H9 (cell line): ENCODE results near the gene CUL4A. TPM values are rescaled to one million over a fixed set of nuclear protein-coding genes. Genes with fewer than 3 reads are reported as not detected.

ENCODE experiments used
- DNase-seq: peaks from one replicate; pipeline ENCODE4 v3.0.0-alpha.2; 2017
- H2AFZ ChIP-seq: one replicate; pipeline ENCODE4 v1.6.1; 2013; ENCODE audit warnings: mild to moderate bottlenecking, low read length, control low read depth, moderate library complexity
- H2AK5ac ChIP-seq: 2 replicates; pipeline ENCODE4 v1.6.1; 2013; ENCODE audit warnings: low read length, control low read depth, mixed read lengths; ENCODE audit not compliant: insufficient read length
- H2BK120ac ChIP-seq: one replicate; pipeline ENCODE4 v1.6.1; 2013; ENCODE audit warnings: low read depth, mild to moderate bottlenecking, low read length, control low read depth, inconsistent platforms; ENCODE audit not compliant: poor library complexity, severe bottlenecking
- H2BK12ac ChIP-seq: 2 replicates; pipeline ENCODE4 v1.6.1; 2013; ENCODE audit warnings: low read length, control low read depth, mixed read lengths, low read depth; ENCODE audit not compliant: insufficient read length
- H2BK15ac ChIP-seq: 2 replicates; pipeline ENCODE4 v1.6.1; 2013; ENCODE audit warnings: low read depth, low read length, control low read depth
- H2BK20ac ChIP-seq: one replicate; pipeline ENCODE4 v1.6.1; 2013; ENCODE audit warnings: low read depth, mild to moderate bottlenecking, low read length, control low read depth, inconsistent platforms; ENCODE audit not compliant: poor library complexity, severe bottlenecking
- H2BK5ac ChIP-seq: 2 replicates; pipeline ENCODE4 v1.6.1; 2013; ENCODE audit warnings: low read length, control low read depth, mixed read lengths; ENCODE audit not compliant: insufficient read length
- H3K14ac ChIP-seq: 2 replicates; pipeline ENCODE4 v1.6.1; 2013; ENCODE audit warnings: low read length, control low read depth; ENCODE audit not compliant: insufficient read depth
- H3K18ac ChIP-seq: 2 replicates; pipeline ENCODE4 v1.6.1; 2013; ENCODE audit warnings: low read depth, mild to moderate bottlenecking, mixed read lengths, low read length, control low read depth; ENCODE audit not compliant: insufficient read length
- H3K23ac ChIP-seq: 2 replicates; pipeline ENCODE4 v1.6.1; 2013; ENCODE audit warnings: low read length, control low read depth, mixed read lengths, low read depth; ENCODE audit not compliant: insufficient read length
- H3K23me2 ChIP-seq: 2 replicates; pipeline ENCODE4 v1.6.1; 2013; ENCODE audit warnings: low read depth, mild to moderate bottlenecking, mixed read lengths, low read length, control low read depth; ENCODE audit not compliant: insufficient read length, poor library complexity, severe bottlenecking
- H3K27ac ChIP-seq: 2 replicates; pipeline ENCODE4 v1.5.1; 2013; ENCODE audit warnings: low read length, control low read depth, mixed read lengths, low read depth; ENCODE audit not compliant: insufficient read length
- H3K27me3 ChIP-seq: 2 replicates; pipeline ENCODE4 v1.6.1; 2013; ENCODE audit warnings: low read length, control low read depth, inconsistent platforms; ENCODE audit not compliant: insufficient read depth
- H3K4ac ChIP-seq: 2 replicates; pipeline ENCODE4 v1.6.1; 2013; ENCODE audit warnings: low read depth, mild to moderate bottlenecking, control low read depth, inconsistent platforms, low read length, moderate library complexity
- H3K4me1 ChIP-seq: 2 replicates; pipeline ENCODE4 v1.6.1; 2013; ENCODE audit warnings: low read length, control low read depth, inconsistent platforms; ENCODE audit not compliant: insufficient read depth
- H3K4me2 ChIP-seq: 2 replicates; pipeline ENCODE4 v1.6.1; 2013; ENCODE audit warnings: low read length, control low read depth, mixed read lengths; ENCODE audit not compliant: insufficient read length, insufficient read depth
- H3K56ac ChIP-seq: 2 replicates; pipeline ENCODE4 v1.6.1; 2013; ENCODE audit warnings: low read depth, mild to moderate bottlenecking, mixed read lengths, low read length, control low read depth; ENCODE audit not compliant: insufficient read length
- H3K79me1 ChIP-seq: 2 replicates; pipeline ENCODE4 v1.6.1; 2013; ENCODE audit warnings: low read depth, mild to moderate bottlenecking, moderate library complexity, low read length, control low read depth, inconsistent platforms; ENCODE audit not compliant: insufficient read depth, poor library complexity, severe bottlenecking
- H3K79me2 ChIP-seq: 2 replicates; pipeline ENCODE4 v1.6.1; 2013; ENCODE audit warnings: low read length, control low read depth, inconsistent platforms; ENCODE audit not compliant: insufficient read depth
- H3K9ac ChIP-seq: 2 replicates; pipeline ENCODE4 v1.6.1; 2013; ENCODE audit warnings: low read length, control low read depth, mixed read lengths; ENCODE audit not compliant: insufficient read length; ENCODE audit errors: extremely low read depth
- H3K9me3 ChIP-seq: one replicate; pipeline ENCODE4 v1.6.1; 2013; ENCODE audit warnings: low read depth, low read length, inconsistent platforms; ENCODE audit not compliant: control insufficient read depth
- H3T11ph ChIP-seq: one replicate; pipeline ENCODE4 v1.6.1; 2013; ENCODE audit warnings: mild to moderate bottlenecking, low read length, control low read depth, inconsistent platforms
- H4K20me1 ChIP-seq: one replicate; pipeline ENCODE4 v1.6.1; 2013; ENCODE audit not compliant: control insufficient read depth, insufficient read length, insufficient read depth
- H4K5ac ChIP-seq: 2 replicates; pipeline ENCODE4 v1.6.1; 2013; ENCODE audit warnings: low read depth, mild to moderate bottlenecking, mixed read lengths, low read length, control low read depth; ENCODE audit not compliant: insufficient read length
- H4K8ac ChIP-seq: replicated peaks from 2 replicates; pipeline ENCODE4 v1.6.1; 2013; ENCODE audit warnings: low read length, control low read depth, mixed read lengths, low read depth; ENCODE audit not compliant: insufficient read length
- H4K91ac ChIP-seq: 2 replicates; pipeline ENCODE4 v1.6.1; 2013; ENCODE audit warnings: low read depth, mild to moderate bottlenecking, moderate library complexity, mixed read lengths, low read length, control low read depth; ENCODE audit not compliant: insufficient read length
- H3K27ac Mint-ChIP-seq, 3 experiments: 2 replicates in 2 of 3; 3 replicates in 1 of 3; pipeline ENCODE4 v1.8.0; 2020 to 2021; ENCODE audit warnings: mixed read lengths in 3 of 3, mild to moderate bottlenecking in 1 of 3, moderate library complexity in 1 of 3
- H3K27me3 Mint-ChIP-seq: 2 replicates; pipeline ENCODE4 v1.8.0; 2021; ENCODE audit warnings: low read depth, mild to moderate bottlenecking, moderate library complexity, mixed read lengths
- H3K36me3 Mint-ChIP-seq, 3 experiments: 2 replicates in 2 of 3; 3 replicates in 1 of 3; pipeline ENCODE4 v1.8.0; 2020 to 2021; ENCODE audit warnings: low read depth in 3 of 3, mixed read lengths in 3 of 3; ENCODE audit not compliant: insufficient read depth in 1 of 3
- H3K4me1 Mint-ChIP-seq, 2 experiments: 2 replicates each; pipeline ENCODE4 v1.8.0; 2020; ENCODE audit warnings: mixed read lengths in 2 of 2
- H3K4me3 Mint-ChIP-seq, 2 experiments: 2 replicates in 1 of 2; 3 replicates in 1 of 2; pipeline ENCODE4 v1.8.0; 2020 to 2021; ENCODE audit warnings: mild to moderate bottlenecking in 2 of 2, mixed read lengths in 2 of 2, moderate library complexity in 1 of 2
- H3K9me3 Mint-ChIP-seq, 2 experiments: 2 replicates in 1 of 2; 3 replicates in 1 of 2; pipeline ENCODE4 v1.8.0; 2020; ENCODE audit warnings: mild to moderate bottlenecking in 2 of 2, mixed read lengths in 2 of 2, moderate library complexity in 1 of 2
- CTCF ChIP-seq: fragments of 200-600 bp; sonication (generic); conservative IDR thresholded peaks from 3 replicates; pipeline ENCODE4 v1.8.0; 2021; ENCODE audit warnings: antibody characterized with exemption, mild to moderate bottlenecking
- WGBS: extraction: QIAGEN DNeasy Blood & Tissue Kit; methylation state at CpG from one replicate; pipeline ENCODE4 v1.1.7; 2013; ENCODE audit warnings: missing lambda C conversion rate, low lambda C conversion rate, mixed read lengths; ENCODE audit not compliant: insufficient read length; ENCODE audit errors: extremely low coverage; 5-methylcytosine and 5-hydroxymethylcytosine counted together
- total RNA-seq: library from RNA; stranded (reverse); gene quantifications from 2 replicates; pipeline ENCODE4 v1.2.1, GENCODE V29; 2021

CUL4A gene
- total RNA-seq, 1 experiment from 2014 or later, result 97.9 TPM

- H2AK5ac ChIP-seq, result no peak overlapping the region
- no peak overlapping the region for H2BK5ac ChIP-seq
- H4K8ac ChIP-seq, result no peak overlapping the region
- TF ChIP-seq CTCF, result no peak
- no peak overlapping the region for H2BK12ac ChIP-seq
- peaks cover 6% of the 10 kb centered on the region for H3K79me1 ChIP-seq
- H4K20me1 ChIP-seq, result no peaks in the 10 kb centered on the region
- no peak overlapping the region for H3K23ac ChIP-seq
- no peak overlapping the region for H3K56ac ChIP-seq
- H2BK15ac ChIP-seq, result no peak overlapping the region
- H3K27ac Mint-ChIP-seq, result peak overlapping the region in 2 of 3 experiments; percentile 24 to 50; a peak in 4 of 7 replicates
- no CpG with 5 or more reads among the region's 5 CpGs for WGBS
- H3K9ac ChIP-seq, result no peak overlapping the region
- H2BK120ac ChIP-seq, result no peak overlapping the region
- no peak overlapping the region for H3K4me2 ChIP-seq
- H3K14ac ChIP-seq, result no peak overlapping the region
- no peak overlapping the region for H2BK20ac ChIP-seq
- no peak overlapping the region for H3K4ac ChIP-seq
- no peak overlapping the region for H2AFZ ChIP-seq
- H3K27me3 Mint-ChIP-seq, result no peaks in the 10 kb centered on the region
- H4K91ac ChIP-seq, result no peak overlapping the region
- no peak overlapping the region for H3K4me3 Mint-ChIP-seq
- H3T11ph ChIP-seq, result no peak overlapping the region
- no peaks in the 10 kb centered on the region for H3K4me1 ChIP-seq
- H3K36me3 Mint-ChIP-seq, result peaks cover 41 to 85% (median 73%) of the 10 kb centered on the region in 3 experiments; a peak in 6 of 7 replicates
- DNase-seq, result no peak
- no peak overlapping the region for H3K18ac ChIP-seq
- H4K5ac ChIP-seq, result no peak overlapping the region
- no peak overlapping the region for H3K27ac ChIP-seq
- peaks cover 5% of the 10 kb centered on the region; the same call in 1 of the 2 replicates for H3K79me2 ChIP-seq
- H3K9me3 Mint-ChIP-seq, result no peaks in the 10 kb centered on the region
- no peaks in the 10 kb centered on the region for H3K27me3 ChIP-seq
- H3K23me2 ChIP-seq, result no peaks in the 10 kb centered on the region
- no peaks in the 10 kb centered on the region for H3K9me3 ChIP-seq
- H3K4me1 Mint-ChIP-seq, result no peaks in the 10 kb centered on the region
These were observed 19.7 kb downstream of the CUL4A start for GRCh38 chr13:113229161-113229560.
